Measurements from ENCODE around the gene PAX7. TPM values are rescaled to one million over a fixed set of nuclear protein-coding genes. Genes with fewer than 3 reads are reported as not detected.
A peak's percentile ranks its signal among the peaks of the same experiment; 100 is the strongest.

The PAX7 gene
- total RNA-seq, 6 experiments from 2014 or later: not detected

DNA sequence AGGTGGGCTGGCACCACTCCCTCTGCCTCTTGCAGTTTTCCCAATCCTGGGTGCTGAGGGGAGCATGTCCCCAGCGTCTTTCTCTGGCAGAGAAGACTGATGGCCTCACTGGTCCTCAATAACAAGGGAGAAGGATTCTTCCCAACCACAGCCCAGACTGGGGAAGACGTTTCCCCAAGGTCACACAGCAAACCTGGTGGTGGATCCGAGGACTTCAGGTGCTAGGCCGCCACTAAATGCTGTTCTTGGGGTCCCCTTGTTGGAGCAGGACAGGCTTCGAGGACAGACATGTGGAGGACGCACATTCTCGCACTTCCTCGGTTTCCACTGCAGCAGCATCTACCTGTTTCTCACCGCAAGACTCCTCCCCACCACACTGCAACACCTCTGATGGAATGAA is 30.9 kb upstream of the PAX7 start:
- Histone ChIP-seq H3K27ac (no peak overlapping the region), H3K27me3 (no peaks in the 10 kb centered on the region), H3K36me3 (no peaks in the 10 kb centered on the region), H3K9me3 (no peaks in the 10 kb centered on the region), H3K4me3 (no peak overlapping the region), H3K4me1 (no peaks in the 10 kb centered on the region)
- WGBS (ENCODE audit: insufficient coverage, low coverage, low lambda C conversion rate, missing lambda C conversion rate): 65% methylated on average over 8 of the region's 9 CpGs
- no peak for DNase-seq
- TF ChIP-seq, protein P1, sequence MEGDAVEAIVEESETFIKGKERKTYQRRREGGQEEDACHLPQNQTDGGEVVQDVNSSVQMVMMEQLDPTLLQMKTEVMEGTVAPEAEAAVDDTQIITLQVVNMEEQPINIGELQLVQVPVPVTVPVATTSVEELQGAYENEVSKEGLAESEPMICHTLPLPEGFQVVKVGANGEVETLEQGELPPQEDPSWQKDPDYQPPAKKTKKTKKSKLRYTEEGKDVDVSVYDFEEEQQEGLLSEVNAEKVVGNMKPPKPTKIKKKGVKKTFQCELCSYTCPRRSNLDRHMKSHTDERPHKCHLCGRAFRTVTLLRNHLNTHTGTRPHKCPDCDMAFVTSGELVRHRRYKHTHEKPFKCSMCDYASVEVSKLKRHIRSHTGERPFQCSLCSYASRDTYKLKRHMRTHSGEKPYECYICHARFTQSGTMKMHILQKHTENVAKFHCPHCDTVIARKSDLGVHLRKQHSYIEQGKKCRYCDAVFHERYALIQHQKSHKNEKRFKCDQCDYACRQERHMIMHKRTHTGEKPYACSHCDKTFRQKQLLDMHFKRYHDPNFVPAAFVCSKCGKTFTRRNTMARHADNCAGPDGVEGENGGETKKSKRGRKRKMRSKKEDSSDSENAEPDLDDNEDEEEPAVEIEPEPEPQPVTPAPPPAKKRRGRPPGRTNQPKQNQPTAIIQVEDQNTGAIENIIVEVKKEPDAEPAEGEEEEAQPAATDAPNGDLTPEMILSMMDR (IDR thresholded peaks at IDR 0.05): no peak
- no peak for TF ChIP-seq POLR2A (IDR thresholded peaks at IDR 0.05)
- intact Hi-C loops (cut with DNase I): loop anchor here (5.0 to 10.0 kb wide), 2 partner anchors 215 to 223 kb away; no protein-coding TSS in a partner anchor
- ATAC-seq: no peak

DNA sequence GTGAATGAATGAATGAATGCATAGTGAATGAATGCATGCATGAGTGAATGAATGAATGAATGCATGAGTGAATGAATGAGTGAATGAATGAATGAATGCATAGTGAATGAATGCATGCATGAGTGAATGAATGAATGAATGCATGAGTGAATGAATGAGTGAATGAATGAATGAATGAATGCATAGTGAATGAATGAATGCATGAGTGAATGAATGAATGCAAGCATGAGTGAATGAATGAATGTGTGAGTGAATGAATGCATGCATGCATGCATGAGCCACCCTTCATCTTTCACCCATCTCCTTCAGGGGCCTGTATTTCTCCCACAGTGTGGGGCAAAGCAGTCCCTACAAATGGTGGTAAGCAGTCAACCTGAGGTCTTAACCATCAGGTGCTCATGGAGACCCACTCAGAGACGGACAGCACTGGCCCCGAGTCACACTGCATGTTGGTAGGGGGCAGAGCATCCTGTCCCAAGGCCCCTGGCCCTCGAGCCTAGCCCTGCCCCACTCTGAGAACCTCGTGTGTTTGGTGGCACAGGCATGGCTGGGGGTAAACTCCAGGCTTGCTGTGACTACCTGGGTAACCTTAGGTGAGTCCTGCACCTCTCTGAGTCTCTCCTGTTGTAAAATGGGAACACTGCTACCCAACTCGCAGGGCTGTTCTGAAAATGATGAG is 28.0 kb upstream of the PAX7 start:
- H3K27me3 ChIP-seq: no peaks in the 10 kb centered on the region
- TF ChIP-seq, protein P1 (IDR thresholded peaks at IDR 0.05): no peak
- TF ChIP-seq POLR2A (IDR thresholded peaks at IDR 0.05): no peak
- WGBS (ENCODE audit: insufficient coverage, low coverage, low lambda C conversion rate, missing lambda C conversion rate): no CpG with 5 or more reads among the region's 5 CpGs
- H3K27ac ChIP-seq: no peak overlapping the region
- DNase-seq (no peak), ATAC-seq (peak in 1 of 4 donors; percentile 17)
- no peaks in the 10 kb centered on the region for H3K9me3 ChIP-seq
- no peaks in the 10 kb centered on the region for H3K4me1 ChIP-seq
- no peaks in the 10 kb centered on the region for H3K36me3 ChIP-seq
- no peak overlapping the region for H3K4me3 ChIP-seq
- intact Hi-C loops (cut with DNase I): loop anchor here in 1 of 2 donors (10.0 kb wide), 1 partner anchor 212 kb away; no protein-coding TSS in a partner anchor

DNA sequence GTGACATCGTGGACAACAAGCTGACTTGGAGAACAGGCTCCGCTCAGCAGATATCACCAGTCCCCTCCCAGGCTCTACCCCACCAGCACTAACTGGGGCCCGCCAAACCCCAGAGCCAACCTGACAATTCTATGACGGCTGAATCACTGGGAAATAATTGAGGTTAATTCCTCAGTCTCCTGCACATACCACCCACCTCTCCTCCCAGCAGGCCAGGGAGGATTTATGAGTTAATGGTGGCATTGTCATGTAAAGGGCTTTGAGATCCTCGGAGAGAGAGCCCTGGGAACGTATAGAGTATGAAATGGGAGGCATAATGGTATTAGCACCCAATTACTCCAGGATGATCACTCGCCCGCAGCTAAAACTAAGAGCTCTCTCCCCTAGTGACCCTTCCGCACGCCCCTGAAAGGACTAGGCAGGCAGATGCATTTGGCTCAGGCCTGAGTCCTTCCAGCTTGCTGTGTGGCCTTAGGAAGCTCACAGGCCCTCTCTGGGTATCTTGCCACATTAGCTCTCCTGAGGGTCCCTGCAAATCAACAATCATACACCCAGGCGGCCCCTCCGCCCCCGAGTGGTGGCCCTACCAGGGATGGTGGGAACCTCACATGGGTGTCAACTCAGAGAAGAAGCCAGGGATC is 27.3 kb upstream of the PAX7 start:
- Histone ChIP-seq H3K36me3 (no peaks in the 10 kb centered on the region), H3K27ac (no peak overlapping the region), H3K4me1 (no peaks in the 10 kb centered on the region), H3K27me3 (no peaks in the 10 kb centered on the region), H3K9me3 (no peaks in the 10 kb centered on the region), H3K4me3 (no peak overlapping the region)
- ATAC-seq (no peak), DNase-seq (no peak)
- intact Hi-C loops (cut with DNase I): loop anchor here in 1 of 2 donors (10.0 kb wide), 1 partner anchor 211 kb away; no protein-coding TSS in a partner anchor
- WGBS (ENCODE audit: insufficient coverage, low coverage, low lambda C conversion rate, missing lambda C conversion rate): 44% methylated on average over 6 of the region's 13 CpGs
- TF ChIP-seq POLR2A (IDR thresholded peaks at IDR 0.05): no peak
- TF ChIP-seq, protein P1 (IDR thresholded peaks at IDR 0.05): no peak

DNA sequence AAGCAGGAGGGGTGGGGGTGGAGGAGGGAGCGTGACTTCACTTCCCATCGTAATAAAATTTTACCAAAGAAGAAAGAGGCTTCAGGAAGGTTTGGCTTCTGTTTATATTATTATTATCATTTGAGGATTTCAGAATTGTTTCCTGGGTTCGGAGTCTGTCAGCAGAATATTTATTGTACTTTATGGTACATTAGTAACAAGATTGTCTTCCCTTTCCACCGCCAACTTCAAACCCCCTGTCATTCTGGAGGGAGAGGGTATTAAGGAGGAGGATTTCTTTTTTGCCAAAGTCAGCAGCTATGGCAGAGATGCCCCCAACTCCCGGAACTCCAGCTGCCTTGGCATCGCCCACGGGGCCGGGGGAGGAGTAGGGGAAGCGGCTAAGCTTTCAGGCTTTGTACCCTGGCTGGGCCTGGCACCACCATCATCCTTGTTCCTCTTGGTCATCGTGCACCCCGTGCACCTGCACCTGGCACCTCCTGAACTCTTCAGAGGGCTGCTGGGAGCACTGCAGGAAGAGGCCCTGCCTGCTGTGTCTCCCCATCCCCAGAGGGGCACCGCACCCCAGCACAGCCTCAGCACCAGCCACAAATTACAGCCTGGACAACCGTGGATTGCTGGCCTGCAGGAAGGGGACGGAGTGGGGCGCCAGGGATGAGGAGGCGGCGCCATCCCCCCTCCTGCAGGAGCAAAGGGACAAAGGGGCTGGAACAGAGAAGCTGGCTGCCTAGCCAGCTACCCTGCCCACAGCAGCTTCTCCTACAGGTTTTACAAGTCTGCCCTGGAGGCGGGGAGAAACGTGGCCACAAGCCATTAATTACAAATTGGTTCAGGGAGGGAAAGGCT is 24.0 kb upstream of the PAX7 start:
- no peaks in the 10 kb centered on the region for H3K4me1 ChIP-seq
- intact Hi-C loops (cut with DNase I): loop anchor here in 1 of 2 donors (10.0 kb wide), 1 partner anchor 208 kb away; no protein-coding TSS in a partner anchor
- 56% methylated on average over 6 of the region's 19 CpGs for WGBS (ENCODE audit: insufficient coverage, low coverage, low lambda C conversion rate, missing lambda C conversion rate)
- TF ChIP-seq POLR2A (IDR thresholded peaks at IDR 0.05): no peak
- TF ChIP-seq, protein P1 (IDR thresholded peaks at IDR 0.05): no peak
- no peaks in the 10 kb centered on the region for H3K36me3 ChIP-seq
- no peak overlapping the region for H3K27ac ChIP-seq
- no peaks in the 10 kb centered on the region for H3K9me3 ChIP-seq
- no peak for DNase-seq
- H3K27me3 ChIP-seq: no peaks in the 10 kb centered on the region
- H3K4me3 ChIP-seq: no peak overlapping the region
- ATAC-seq: peak in 1 of 4 donors; percentile 39
